Suprapubic skin (tissue), 4 donors: Measurements from ENCODE around the gene CIB4.

Experiments
- CTCF ChIP-seq, 2 donors: fragments of 200-600 bp in 1 of 2; fragments of 450-650 bp in 1 of 2; sonication (generic) in 1 of 2; IDR thresholded peaks; one replicate each; pipeline ENCODE4 v1.5.1; 2016 to 2019; ENCODE audit warnings: antibody characterized with exemption in 2 of 2, mild to moderate bottlenecking in 1 of 2, moderate library complexity in 1 of 2
- EP300 ChIP-seq: sonication (generic); formaldehyde crosslinking; IDR thresholded peaks from one replicate; pipeline ENCODE4 v1.6.1; 2017; ENCODE audit warnings: antibody characterized with exemption
- POLR2A ChIP-seq, 2 donors: fragments of 450-650 bp; IDR thresholded peaks; one replicate each; pipeline ENCODE4 v1.6.1; 2017; ENCODE audit warnings: antibody characterized with exemption in 2 of 2, mild to moderate bottlenecking in 2 of 2, moderate library complexity in 2 of 2
- POLR2AphosphoS5 ChIP-seq, 3 donors: sonication (generic); formaldehyde crosslinking; IDR thresholded peaks; one replicate each; pipeline ENCODE4 v1.6.1; 2017; ENCODE audit warnings: antibody characterized with exemption in 3 of 3

- TF ChIP-seq CTCF (IDR thresholded peaks at IDR 0.05) (no peak), POLR2A (IDR thresholded peaks at IDR 0.05) (no peak), POLR2AphosphoS5 (IDR thresholded peaks at IDR 0.05) (no peak), EP300 (no peak)
These were observed 9.7 kb upstream of the CIB4 start for GRCh38 chr2:26650713-26651469.
